ENCODE data around the gene HOXD4. TPM values are rescaled to one million over a fixed set of nuclear protein-coding genes. Genes with fewer than 3 reads are reported as not detected.

Gene HOXD4
- total RNA-seq, 1 experiment from 2014 or later = 1.4 TPM

GRCh38 chr2:176149939-176150583 is 1.3 kb upstream of the HOXD4 start:
- DNase-seq (ENCODE audit: low read depth, low spot score) (no peak), ATAC-seq (no peak)
- H3K4me3 ChIP-seq (ENCODE audit: low read depth in 2 of 2, low read length in 2 of 2) = no peak overlapping the region
- no peaks in the 10 kb centered on the region for H3K9me3 ChIP-seq (ENCODE audit: control insufficient read depth, insufficient read depth, low read depth, low read length)
- intact Hi-C loops (cut with micrococcal nuclease; ENCODE audit: unreplicated experiment) (no loop called here), in situ Hi-C loops (cut with HindIII; ENCODE audit: low pct_unique_long_range_greater_than_20kb, low sequenced_read_pairs) (no loop called here)
- no peak for TF ChIP-seq TCF7L2 (IDR thresholded peaks at IDR 0.05; ENCODE audit: low read depth, low read length)
- no peaks in the 10 kb centered on the region for H3K4me1 ChIP-seq (ENCODE audit: control insufficient read depth, insufficient read depth, low read length)
- no peak overlapping the region for H3K27ac ChIP-seq (ENCODE audit: low read length)
- no TSS peak for BruUV-seq (replicated peaks)
- ChIA-PET POLR2A (no interaction called here), CTCF (no interaction called here)
- no peaks in the 10 kb centered on the region for H3K36me3 ChIP-seq (ENCODE audit: control insufficient read depth, insufficient read depth, low read length)
- H3K27me3 ChIP-seq (ENCODE audit: control insufficient read depth, insufficient read depth, low read length) = peaks cover 2% of the 10 kb centered on the region; the same call in 1 of the 2 replicates

GRCh38 chr2:176150584-176151441 is 537 bp upstream of the HOXD4 start:
- Histone ChIP-seq H3K27ac (ENCODE audit: low read length) (no peak overlapping the region), H3K9me3 (ENCODE audit: control insufficient read depth, insufficient read depth, low read depth, low read length) (no peaks in the 10 kb centered on the region), H3K27me3 (ENCODE audit: control insufficient read depth, insufficient read depth, low read length) (peaks cover 2% of the 10 kb centered on the region; the same call in 1 of the 2 replicates), H3K4me1 (ENCODE audit: control insufficient read depth, insufficient read depth, low read length) (no peaks in the 10 kb centered on the region), H3K4me3 (ENCODE audit: low read depth in 2 of 2, low read length in 2 of 2) (no peak overlapping the region), H3K36me3 (ENCODE audit: control insufficient read depth, insufficient read depth, low read length) (no peaks in the 10 kb centered on the region)
- DNase-seq (ENCODE audit: low read depth, low spot score) = no peak
- ATAC-seq = no peak
- in situ Hi-C loops (cut with HindIII; ENCODE audit: low pct_unique_long_range_greater_than_20kb, low sequenced_read_pairs) = no loop called here
- POLR2A ChIA-PET = no interaction called here
- CTCF ChIA-PET = interaction anchor here (0.6 to 0.7 kb wide), 2 partner anchors 11 to 24 kb away, joined by 4 read pairs; no protein-coding TSS in a partner anchor
- no TSS peak for BruUV-seq (replicated peaks)
- intact Hi-C loops (cut with micrococcal nuclease; ENCODE audit: unreplicated experiment) = no loop called here
- no peak for TF ChIP-seq TCF7L2 (IDR thresholded peaks at IDR 0.05; ENCODE audit: low read depth, low read length)
- no peak for TF ChIP-seq REST (IDR thresholded peaks at IDR 0.05; ENCODE audit: insufficient read depth in 1 of 2, low read depth in 2 of 2, low read length in 1 of 2)
- TF ChIP-seq POLR2AphosphoS5 (IDR thresholded peaks at IDR 0.05; ENCODE audit: low read depth, low read length) = no peak
- no peak for TF ChIP-seq CTCF (IDR thresholded peaks at IDR 0.05)
- TF ChIP-seq SIN3A (IDR thresholded peaks at IDR 0.05; ENCODE audit: borderline replicate concordance, insufficient read depth, low read depth, low read length) = no peak
